H9 (cell line): ENCODE measurements around the gene EAF1. TPM values are rescaled to one million over a fixed set of nuclear protein-coding genes. Genes with fewer than 3 reads are reported as not detected.

Experiments used
- DNase-seq: peaks from one replicate; pipeline ENCODE4 v3.0.0-alpha.2; 2017
- H2AFZ ChIP-seq: one replicate; pipeline ENCODE4 v1.6.1; 2013; ENCODE audit warnings: mild to moderate bottlenecking, low read length, control low read depth, moderate library complexity
- H2AK5ac ChIP-seq: 2 replicates; pipeline ENCODE4 v1.6.1; 2013; ENCODE audit warnings: low read length, control low read depth, mixed read lengths; ENCODE audit not compliant: insufficient read length
- H2BK120ac ChIP-seq: one replicate; pipeline ENCODE4 v1.6.1; 2013; ENCODE audit warnings: low read depth, mild to moderate bottlenecking, low read length, control low read depth, inconsistent platforms; ENCODE audit not compliant: poor library complexity, severe bottlenecking
- H2BK12ac ChIP-seq: 2 replicates; pipeline ENCODE4 v1.6.1; 2013; ENCODE audit warnings: low read length, control low read depth, mixed read lengths, low read depth; ENCODE audit not compliant: insufficient read length
- H2BK15ac ChIP-seq: 2 replicates; pipeline ENCODE4 v1.6.1; 2013; ENCODE audit warnings: low read depth, low read length, control low read depth
- H2BK20ac ChIP-seq: one replicate; pipeline ENCODE4 v1.6.1; 2013; ENCODE audit warnings: low read depth, mild to moderate bottlenecking, low read length, control low read depth, inconsistent platforms; ENCODE audit not compliant: poor library complexity, severe bottlenecking
- H2BK5ac ChIP-seq: 2 replicates; pipeline ENCODE4 v1.6.1; 2013; ENCODE audit warnings: low read length, control low read depth, mixed read lengths; ENCODE audit not compliant: insufficient read length
- H3K14ac ChIP-seq: 2 replicates; pipeline ENCODE4 v1.6.1; 2013; ENCODE audit warnings: low read length, control low read depth; ENCODE audit not compliant: insufficient read depth
- H3K18ac ChIP-seq: 2 replicates; pipeline ENCODE4 v1.6.1; 2013; ENCODE audit warnings: low read depth, mild to moderate bottlenecking, mixed read lengths, low read length, control low read depth; ENCODE audit not compliant: insufficient read length
- H3K23ac ChIP-seq: 2 replicates; pipeline ENCODE4 v1.6.1; 2013; ENCODE audit warnings: low read length, control low read depth, mixed read lengths, low read depth; ENCODE audit not compliant: insufficient read length
- H3K23me2 ChIP-seq: 2 replicates; pipeline ENCODE4 v1.6.1; 2013; ENCODE audit warnings: low read depth, mild to moderate bottlenecking, mixed read lengths, low read length, control low read depth; ENCODE audit not compliant: insufficient read length, poor library complexity, severe bottlenecking
- H3K27ac ChIP-seq: 2 replicates; pipeline ENCODE4 v1.5.1; 2013; ENCODE audit warnings: low read length, control low read depth, mixed read lengths, low read depth; ENCODE audit not compliant: insufficient read length
- H3K27me3 ChIP-seq: 2 replicates; pipeline ENCODE4 v1.6.1; 2013; ENCODE audit warnings: low read length, control low read depth, inconsistent platforms; ENCODE audit not compliant: insufficient read depth
- H3K4ac ChIP-seq: 2 replicates; pipeline ENCODE4 v1.6.1; 2013; ENCODE audit warnings: low read depth, mild to moderate bottlenecking, control low read depth, inconsistent platforms, low read length, moderate library complexity
- H3K4me1 ChIP-seq: 2 replicates; pipeline ENCODE4 v1.6.1; 2013; ENCODE audit warnings: low read length, control low read depth, inconsistent platforms; ENCODE audit not compliant: insufficient read depth
- H3K4me2 ChIP-seq: 2 replicates; pipeline ENCODE4 v1.6.1; 2013; ENCODE audit warnings: low read length, control low read depth, mixed read lengths; ENCODE audit not compliant: insufficient read length, insufficient read depth
- H3K56ac ChIP-seq: 2 replicates; pipeline ENCODE4 v1.6.1; 2013; ENCODE audit warnings: low read depth, mild to moderate bottlenecking, mixed read lengths, low read length, control low read depth; ENCODE audit not compliant: insufficient read length
- H3K79me1 ChIP-seq: 2 replicates; pipeline ENCODE4 v1.6.1; 2013; ENCODE audit warnings: low read depth, mild to moderate bottlenecking, moderate library complexity, low read length, control low read depth, inconsistent platforms; ENCODE audit not compliant: insufficient read depth, poor library complexity, severe bottlenecking
- H3K79me2 ChIP-seq: 2 replicates; pipeline ENCODE4 v1.6.1; 2013; ENCODE audit warnings: low read length, control low read depth, inconsistent platforms; ENCODE audit not compliant: insufficient read depth
- H3K9ac ChIP-seq: 2 replicates; pipeline ENCODE4 v1.6.1; 2013; ENCODE audit warnings: low read length, control low read depth, mixed read lengths; ENCODE audit not compliant: insufficient read length; ENCODE audit errors: extremely low read depth
- H3K9me3 ChIP-seq: one replicate; pipeline ENCODE4 v1.6.1; 2013; ENCODE audit warnings: low read depth, low read length, inconsistent platforms; ENCODE audit not compliant: control insufficient read depth
- H3T11ph ChIP-seq: one replicate; pipeline ENCODE4 v1.6.1; 2013; ENCODE audit warnings: mild to moderate bottlenecking, low read length, control low read depth, inconsistent platforms
- H4K20me1 ChIP-seq: one replicate; pipeline ENCODE4 v1.6.1; 2013; ENCODE audit not compliant: control insufficient read depth, insufficient read length, insufficient read depth
- H4K5ac ChIP-seq: 2 replicates; pipeline ENCODE4 v1.6.1; 2013; ENCODE audit warnings: low read depth, mild to moderate bottlenecking, mixed read lengths, low read length, control low read depth; ENCODE audit not compliant: insufficient read length
- H4K8ac ChIP-seq: replicated peaks from 2 replicates; pipeline ENCODE4 v1.6.1; 2013; ENCODE audit warnings: low read length, control low read depth, mixed read lengths, low read depth; ENCODE audit not compliant: insufficient read length
- H4K91ac ChIP-seq: 2 replicates; pipeline ENCODE4 v1.6.1; 2013; ENCODE audit warnings: low read depth, mild to moderate bottlenecking, moderate library complexity, mixed read lengths, low read length, control low read depth; ENCODE audit not compliant: insufficient read length
- H3K27ac Mint-ChIP-seq, 3 experiments: 2 replicates in 2 of 3; 3 replicates in 1 of 3; pipeline ENCODE4 v1.8.0; 2020 to 2021; ENCODE audit warnings: mixed read lengths in 3 of 3, mild to moderate bottlenecking in 1 of 3, moderate library complexity in 1 of 3
- H3K27me3 Mint-ChIP-seq: 2 replicates; pipeline ENCODE4 v1.8.0; 2021; ENCODE audit warnings: low read depth, mild to moderate bottlenecking, moderate library complexity, mixed read lengths
- H3K36me3 Mint-ChIP-seq, 3 experiments: 2 replicates in 2 of 3; 3 replicates in 1 of 3; pipeline ENCODE4 v1.8.0; 2020 to 2021; ENCODE audit warnings: low read depth in 3 of 3, mixed read lengths in 3 of 3; ENCODE audit not compliant: insufficient read depth in 1 of 3
- H3K4me1 Mint-ChIP-seq, 2 experiments: 2 replicates each; pipeline ENCODE4 v1.8.0; 2020; ENCODE audit warnings: mixed read lengths in 2 of 2
- H3K4me3 Mint-ChIP-seq, 2 experiments: 2 replicates in 1 of 2; 3 replicates in 1 of 2; pipeline ENCODE4 v1.8.0; 2020 to 2021; ENCODE audit warnings: mild to moderate bottlenecking in 2 of 2, mixed read lengths in 2 of 2, moderate library complexity in 1 of 2
- H3K9me3 Mint-ChIP-seq, 2 experiments: 2 replicates in 1 of 2; 3 replicates in 1 of 2; pipeline ENCODE4 v1.8.0; 2020; ENCODE audit warnings: mild to moderate bottlenecking in 2 of 2, mixed read lengths in 2 of 2, moderate library complexity in 1 of 2
- CTCF ChIP-seq: fragments of 200-600 bp; sonication (generic); conservative IDR thresholded peaks from 3 replicates; pipeline ENCODE4 v1.8.0; 2021; ENCODE audit warnings: antibody characterized with exemption, mild to moderate bottlenecking
- WGBS: extraction: QIAGEN DNeasy Blood & Tissue Kit; methylation state at CpG from one replicate; pipeline ENCODE4 v1.1.7; 2013; ENCODE audit warnings: missing lambda C conversion rate, low lambda C conversion rate, mixed read lengths; ENCODE audit not compliant: insufficient read length; ENCODE audit errors: extremely low coverage; 5-methylcytosine and 5-hydroxymethylcytosine counted together
- total RNA-seq: library from RNA; stranded (reverse); gene quantifications from 2 replicates; pipeline ENCODE4 v1.2.1, GENCODE V29; 2021

EAF1 gene
- total RNA-seq, 1 experiment from 2014 or later: 34.3 TPM

GRCh38 chr3:15471861-15472260 lies 44.5 kb downstream of the EAF1 start:
- no peak overlapping the region for H2BK20ac ChIP-seq
- H2BK120ac ChIP-seq: no peak overlapping the region
- TF ChIP-seq CTCF: no peak
- DNase-seq: no peak
- H3K4ac ChIP-seq: no peak overlapping the region
- Mint-ChIP-seq H3K4me3 (no peak overlapping the region), H3K9me3 (no peaks in the 10 kb centered on the region), H3K27me3 (no peaks in the 10 kb centered on the region; the same call in none of the 2 replicates), H3K27ac (no peak overlapping the region), H3K4me1 (peaks cover 7% of the 10 kb centered on the region in 2 experiments), H3K36me3 (no peaks in the 10 kb centered on the region)
- H3K4me2 ChIP-seq: no peak overlapping the region
- no peak overlapping the region for H2AK5ac ChIP-seq
- no peaks in the 10 kb centered on the region for H3K27me3 ChIP-seq
- no peaks in the 10 kb centered on the region for H3K9me3 ChIP-seq
- H3T11ph ChIP-seq: no peak overlapping the region
- H3K18ac ChIP-seq: no peak overlapping the region
- H2BK12ac ChIP-seq: no peak overlapping the region
- H3K9ac ChIP-seq: no peak overlapping the region
- H3K79me2 ChIP-seq: no peaks in the 10 kb centered on the region
- no peaks in the 10 kb centered on the region for H4K20me1 ChIP-seq
- no peak overlapping the region for H3K23ac ChIP-seq
- H2AFZ ChIP-seq: no peak overlapping the region
- no peak overlapping the region for H3K14ac ChIP-seq
- H4K5ac ChIP-seq: no peak overlapping the region
- no peaks in the 10 kb centered on the region for H3K79me1 ChIP-seq
- no peak overlapping the region for H2BK15ac ChIP-seq
- H2BK5ac ChIP-seq: no peak overlapping the region
- H3K23me2 ChIP-seq: no peaks in the 10 kb centered on the region
- H3K4me1 ChIP-seq: no peaks in the 10 kb centered on the region
- H3K56ac ChIP-seq: no peak overlapping the region
- H4K8ac ChIP-seq: no peak overlapping the region
- H4K91ac ChIP-seq: no peak overlapping the region
- no peak overlapping the region for H3K27ac ChIP-seq
- WGBS: no CpG with 5 or more reads among the region's 3 CpGs
